Measurements from ENCODE around the gene BPHL.
"Not testable (repeated sequence)": the region's sequence is repeated elsewhere in the genome, so short reads cannot be mapped to it uniquely, and the experiment has no call there.

BPHL gene

DNA sequence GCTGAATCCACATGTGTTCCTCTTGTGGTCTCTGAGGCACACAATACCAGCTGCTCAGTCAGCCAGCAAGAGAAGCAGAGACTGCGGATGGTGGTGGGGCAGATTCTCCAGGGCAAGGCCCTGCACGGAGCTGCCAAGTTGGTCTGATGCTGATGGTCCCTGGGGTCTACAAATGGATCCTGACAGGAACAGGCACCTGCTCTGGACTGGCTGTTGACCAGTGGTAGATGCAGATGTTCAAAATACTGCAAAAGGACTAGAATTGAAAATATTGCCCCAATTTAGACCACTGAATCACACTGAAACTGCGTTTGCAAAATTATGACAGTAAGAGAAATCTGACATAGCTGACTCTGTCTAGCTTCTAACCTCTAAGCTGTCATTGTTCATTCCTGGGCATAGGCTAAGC is 68.5 kb downstream of the BPHL start:
- DNase-seq: no peak

DNA sequence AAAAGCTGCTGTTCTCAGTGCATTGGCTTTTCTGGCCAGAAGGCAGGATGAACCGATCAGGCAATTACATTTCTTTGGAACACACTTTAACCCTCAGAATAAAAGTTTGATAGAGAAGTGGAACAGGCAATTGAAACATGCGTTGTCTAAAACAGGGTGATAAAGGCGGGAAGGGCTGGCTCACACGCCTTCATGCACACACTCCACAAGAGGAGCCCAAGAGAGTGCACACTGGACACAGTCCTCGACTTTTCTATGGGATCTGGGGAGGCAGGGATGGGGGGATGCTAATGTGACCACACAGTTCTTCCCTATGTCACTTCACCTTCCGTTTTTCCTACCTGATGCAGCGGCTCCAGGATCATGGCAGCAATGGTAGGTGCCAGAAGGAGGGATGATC is 69.8 kb downstream of the BPHL start:
- DNase-seq: no peak

DNA sequence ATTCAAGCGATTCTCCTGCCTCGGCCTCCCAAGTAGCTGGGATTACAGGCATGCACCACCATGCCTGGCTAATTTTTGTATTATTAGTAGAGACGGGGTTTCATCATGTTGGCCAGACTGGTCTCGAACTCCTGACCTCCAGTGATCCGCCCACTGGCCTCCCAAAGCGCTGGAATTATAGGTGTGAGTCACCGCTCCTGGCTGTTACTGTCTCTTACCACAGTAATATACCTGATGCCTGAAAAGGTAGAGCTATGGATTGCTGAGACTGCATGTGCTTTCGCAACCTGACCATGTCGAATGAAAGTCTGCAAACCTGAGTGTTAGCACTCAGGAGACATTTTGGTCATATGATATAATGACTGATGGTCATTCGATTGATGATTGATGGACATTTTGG is 70.7 kb downstream of the BPHL start:
- DNase-seq: not testable (repeated sequence)

DNA sequence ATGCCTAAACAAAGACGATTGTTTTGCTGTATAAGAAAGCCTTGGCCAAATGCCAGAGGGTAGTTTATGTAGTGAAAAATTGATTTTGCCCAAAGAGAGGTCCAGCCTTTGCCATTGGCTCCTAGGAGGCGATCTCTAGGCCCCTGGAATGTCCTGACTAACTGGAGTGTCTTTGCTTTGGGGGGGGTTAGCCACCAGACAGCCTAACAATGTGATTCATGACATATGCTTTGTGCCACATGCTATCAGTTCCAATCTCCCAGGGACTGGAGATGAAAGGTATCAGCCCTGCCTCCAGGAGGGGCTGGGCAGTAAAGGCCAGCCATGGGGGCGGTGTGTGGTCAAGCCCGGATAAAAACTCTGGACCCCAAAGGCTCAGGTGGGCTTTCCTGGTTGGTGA is 71.5 kb downstream of the BPHL start:
- no peak for DNase-seq

DNA sequence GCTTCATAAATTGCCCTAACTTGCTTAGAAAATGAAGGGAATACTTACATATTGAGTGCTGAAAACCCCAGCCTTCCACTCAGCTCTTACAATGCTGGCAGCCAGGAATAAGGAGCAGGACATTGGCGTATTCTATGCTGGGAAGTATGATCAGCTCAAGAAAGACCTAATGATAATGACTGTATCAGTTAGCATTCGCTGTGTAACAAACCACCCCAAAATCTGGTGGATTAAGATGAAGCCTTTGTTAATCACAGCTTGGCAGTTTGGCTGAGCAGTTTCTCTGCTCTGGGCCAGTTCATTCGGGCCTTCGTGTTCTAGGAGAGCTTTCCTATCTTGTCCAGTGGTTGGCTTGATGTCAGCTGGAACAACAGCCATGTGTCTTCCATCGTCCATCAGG is 72.3 kb downstream of the BPHL start:
- DNase-seq: no peak

DNA sequence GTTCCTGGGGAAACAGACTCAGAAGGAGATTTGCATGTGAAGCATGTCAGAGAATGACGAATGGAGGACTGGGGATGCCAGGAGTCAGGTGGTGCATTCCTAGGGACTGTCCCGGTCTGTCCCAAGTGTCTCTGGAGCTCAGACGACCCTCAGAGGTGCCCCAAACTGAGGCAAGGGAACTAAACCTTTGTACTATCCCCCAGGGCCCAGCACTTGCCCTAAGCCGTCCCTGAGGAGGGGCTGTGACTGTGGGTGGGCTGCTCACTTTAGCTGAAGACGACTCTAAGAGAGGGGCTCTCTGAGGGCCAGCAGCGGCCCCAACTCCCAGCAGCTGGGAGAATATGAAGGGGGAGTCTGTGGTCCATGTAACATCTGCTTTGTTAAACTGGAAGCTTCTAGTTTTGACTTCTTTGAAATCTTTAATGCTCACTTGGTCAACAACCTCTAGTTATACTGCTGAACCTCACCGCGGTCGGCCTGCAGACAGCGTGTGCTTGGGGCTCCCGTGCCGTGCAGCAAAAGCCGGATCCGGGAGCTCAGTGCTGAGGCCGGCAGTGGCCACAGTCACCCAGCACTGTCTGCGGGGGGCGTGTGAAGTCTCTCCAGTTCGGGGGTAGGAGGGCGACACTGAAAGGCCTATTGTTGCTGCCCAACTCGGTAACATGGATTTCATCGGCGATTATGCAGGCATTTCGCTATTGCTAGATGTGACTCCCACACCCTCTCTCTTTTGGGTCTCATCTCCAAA is 74.8 kb downstream of the BPHL start:
- no peak for DNase-seq

DNA sequence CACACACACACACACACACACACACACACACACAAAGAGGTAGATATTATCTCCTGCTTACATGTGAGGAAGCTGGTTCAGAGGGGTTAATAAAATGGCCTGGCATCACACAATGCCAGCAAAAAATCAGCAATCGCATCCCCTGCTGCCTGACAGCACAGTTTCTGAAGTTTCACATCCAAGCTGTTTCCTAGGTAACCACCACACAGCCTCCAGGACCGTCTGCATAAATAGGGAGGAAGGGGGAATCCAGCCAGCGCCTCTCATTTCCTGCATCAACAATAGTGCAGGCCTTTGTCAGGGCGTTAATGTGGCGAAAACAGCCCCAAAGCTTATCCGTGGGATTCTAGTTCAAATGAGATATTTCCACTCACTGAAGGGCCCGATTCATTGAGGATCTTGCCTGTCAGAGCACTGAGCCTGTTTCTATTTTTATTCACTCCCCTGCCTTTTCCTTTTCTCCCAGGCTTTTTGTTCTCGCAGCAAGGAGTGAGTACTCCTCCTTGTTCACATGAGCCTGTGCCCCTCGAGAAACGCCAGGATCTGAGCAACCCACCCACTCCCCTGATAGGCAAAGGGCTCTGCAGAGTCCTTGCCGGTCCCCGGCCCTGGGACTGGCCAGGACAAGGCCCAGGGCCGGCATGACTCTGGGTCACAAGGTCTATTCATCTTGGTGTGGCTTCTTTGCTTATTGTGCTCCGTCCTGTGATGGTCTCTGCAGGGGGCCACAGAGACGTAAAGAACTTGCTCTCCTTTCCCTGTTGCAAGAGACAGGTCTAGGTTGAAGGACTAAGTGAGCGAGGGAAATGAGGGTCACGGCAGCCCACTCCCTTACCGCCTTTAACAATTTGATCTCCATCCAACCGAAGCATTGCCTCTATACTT is 76.3 kb downstream of the BPHL start:
- DNase-seq: no peak

DNA sequence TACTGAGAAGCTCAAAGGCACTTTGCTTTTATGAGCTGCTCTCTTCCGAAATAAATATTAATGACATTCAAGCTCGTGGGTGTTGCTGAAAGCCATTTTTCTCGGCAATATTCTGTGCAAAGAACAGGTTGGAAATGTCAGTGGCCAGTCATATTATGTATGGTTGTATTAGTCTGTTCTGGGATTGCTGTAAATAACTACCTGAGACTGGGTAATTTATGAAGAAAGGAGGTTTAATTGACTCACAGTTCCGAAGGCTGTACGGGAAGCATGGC is 76.8 kb downstream of the BPHL start:
- no peak for DNase-seq

DNA sequence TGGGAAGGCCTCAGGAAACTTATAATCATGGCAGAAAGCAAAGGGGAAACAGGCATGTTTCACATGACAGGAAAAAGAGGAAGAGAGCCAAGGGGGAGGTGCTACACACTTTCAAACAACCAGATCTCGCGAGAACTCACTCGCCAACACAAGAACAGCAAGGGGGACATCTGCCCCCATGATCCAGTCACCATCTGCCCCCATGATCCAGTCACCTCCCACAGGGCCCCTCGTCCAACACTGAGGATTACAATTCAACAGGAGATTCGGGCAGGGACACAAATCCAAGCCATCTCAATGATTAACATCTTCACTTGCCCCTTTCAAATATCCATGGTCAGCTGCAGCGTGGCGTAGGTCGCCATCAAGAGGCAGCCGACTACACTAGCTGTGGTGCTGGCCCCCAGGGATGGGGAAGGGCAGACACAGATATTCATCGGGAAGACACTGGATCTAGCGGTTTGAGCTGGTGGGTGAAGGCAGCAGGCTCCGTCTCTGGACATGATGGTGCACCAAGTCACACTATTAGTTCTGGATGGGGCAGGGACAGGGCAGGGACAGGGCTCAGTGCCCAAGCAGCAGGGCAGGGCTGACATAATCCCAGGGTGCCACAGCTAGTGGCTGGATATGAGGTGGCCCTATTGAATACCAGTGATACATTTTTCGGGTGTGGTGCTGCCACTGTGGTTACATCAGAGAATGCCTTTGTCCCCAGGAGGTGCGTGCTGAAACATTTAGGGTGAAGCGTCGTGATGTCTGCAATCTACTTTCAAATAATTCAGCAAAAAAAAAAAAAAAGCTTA is 77.4 kb downstream of the BPHL start:
- DNase-seq: no peak

DNA sequence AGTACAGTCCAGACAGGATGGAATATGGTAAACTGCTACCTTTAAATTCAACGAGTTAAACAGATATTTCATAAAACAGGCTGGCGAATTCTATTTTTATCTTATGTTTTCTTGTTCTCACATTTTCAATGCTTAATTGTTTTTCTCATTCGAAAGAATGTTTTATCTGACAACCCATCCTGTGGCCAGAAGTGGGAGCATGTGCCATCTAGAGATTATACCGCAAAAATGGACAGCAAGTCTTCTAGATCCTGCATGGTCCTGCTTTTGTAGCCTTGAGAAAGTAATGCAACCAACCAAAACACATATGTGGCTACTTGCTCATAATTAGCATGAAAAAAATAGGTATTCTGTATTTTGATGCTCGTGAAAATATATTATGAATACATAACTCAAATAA is 78.3 kb downstream of the BPHL start:
- no peak for DNase-seq

DNA sequence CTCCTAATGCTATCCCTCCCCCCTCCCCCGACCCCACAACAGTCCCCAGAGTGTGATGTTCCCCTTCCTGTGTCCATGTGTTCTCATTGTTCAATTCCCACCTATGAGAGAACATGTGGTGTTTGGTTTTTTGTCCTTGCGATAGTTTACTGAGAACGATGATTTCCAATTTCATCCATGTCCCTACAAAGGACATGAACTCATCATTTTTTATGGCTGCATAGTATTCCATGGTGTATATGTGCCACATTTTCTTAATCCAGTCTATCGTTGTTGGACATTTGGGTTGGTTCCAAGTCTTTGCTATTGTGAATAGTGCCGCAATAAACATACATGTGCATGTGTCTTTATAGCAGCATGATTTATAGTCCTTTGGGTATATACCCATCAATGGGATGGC is 79.2 kb downstream of the BPHL start:
- DNase-seq: not testable (repeated sequence)

DNA sequence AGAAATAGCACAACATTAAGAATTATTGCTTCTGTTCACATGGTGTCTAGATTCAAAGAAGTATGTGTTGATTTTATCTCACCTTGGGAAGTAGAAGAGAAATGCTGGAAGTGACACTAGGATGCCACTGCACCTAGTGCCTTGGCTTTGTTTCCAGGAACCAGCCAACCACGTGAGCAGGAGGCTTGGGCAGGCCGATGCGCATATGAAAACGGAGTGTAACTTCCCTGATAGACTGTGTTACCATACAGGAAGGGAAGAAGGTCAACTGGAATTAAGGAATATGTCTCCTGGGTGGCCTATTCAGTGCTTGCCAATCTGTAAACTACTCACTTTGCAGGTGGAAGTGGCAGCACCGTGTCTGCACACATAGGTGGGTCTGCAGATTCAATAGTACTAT is 80.9 kb downstream of the BPHL start:
- no peak for DNase-seq

DNA sequence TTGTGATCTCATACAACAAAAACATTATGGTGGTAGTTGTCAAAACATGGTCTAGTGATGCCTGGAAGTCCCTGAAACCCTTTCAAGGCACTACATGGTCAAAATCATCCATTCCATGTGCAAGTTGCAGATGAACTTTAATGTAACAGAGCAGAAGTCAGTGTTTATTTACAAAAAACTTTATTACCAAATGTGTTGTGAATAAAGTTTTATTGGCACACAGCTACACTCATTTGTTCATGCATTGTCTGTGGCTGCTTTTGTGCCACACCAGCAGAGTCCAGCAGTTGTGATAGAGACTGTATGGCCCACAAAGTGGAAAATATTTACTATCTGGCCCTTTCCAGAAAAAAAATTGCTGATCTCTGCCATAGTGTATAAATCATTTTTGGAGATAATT is 82.2 kb downstream of the BPHL start:
- DNase-seq: no peak

DNA sequence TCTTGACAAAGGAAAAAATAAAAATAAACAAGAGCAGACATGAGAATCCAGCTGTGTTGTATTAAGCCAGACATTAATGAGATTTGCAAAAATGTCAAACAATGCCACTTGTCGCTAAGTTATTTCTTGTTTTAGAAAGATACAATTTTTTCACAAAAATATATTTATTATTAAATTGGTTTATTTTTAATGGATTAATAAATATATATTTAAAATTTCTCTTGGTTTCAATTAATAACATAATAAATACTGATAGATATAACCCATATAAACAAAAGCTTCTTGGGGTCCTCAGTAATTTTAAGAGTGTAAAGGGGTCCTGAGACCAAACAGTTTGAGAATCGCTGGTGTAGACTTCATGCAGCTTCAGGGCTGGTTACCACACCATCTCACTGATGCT is 82.9 kb downstream of the BPHL start:
- DNase-seq: no peak

All from activated CD8-positive, alpha-beta memory T cell treated with anti-CD3 and anti-CD28 coated beads for 24 hours (primary cell).